IMR-90 (cell line): ENCODE data around the gene SLC51A. TPM values are rescaled to one million over a fixed set of nuclear protein-coding genes. Genes with fewer than 3 reads are reported as not detected.
"Not testable (repeated sequence)": the region's sequence is repeated elsewhere in the genome, so short reads cannot be mapped to it uniquely, and the experiment has no call there.

Experiments
- ATAC-seq: fragments of 200-7000 bp; cut with Tn5 transposase; 2 replicates; pipeline ENCODE4 v1.9.1; 2020; ENCODE audit warnings: low read depth, mild to moderate bottlenecking, moderate library complexity
- BruUV-seq: library from RNA; stranded (reverse); fragments of 400-500 nt; replicated peaks from 2 replicates; lab custom pipeline; 2021; lab: Mats Ljungman, UMichigan
- CTCF ChIA-PET: fragments of 300-600 bp; formaldehyde crosslinking; extraction: SDS; loops from one replicate; lab custom pipeline; 2021; ENCODE audit warnings: antibody characterized with exemption; lab: Yijun Ruan, JAX
- POLR2A ChIA-PET: fragments of 300-600 bp; sonication (Branson Sonifier 250); formaldehyde crosslinking; loops from one replicate; lab custom pipeline; 2022; ENCODE audit warnings: antibody characterized with exemption; ENCODE audit not compliant: unreplicated experiment; lab: Charles Lee
- DNase-seq: peaks from one replicate; pipeline ENCODE4 v3.0.0; 2013
- H2AFZ ChIP-seq: replicated peaks from 2 replicates; pipeline ENCODE3; 2013; ENCODE audit warnings: low read length, mild to moderate bottlenecking; ENCODE audit not compliant: poor library complexity
- H2AK5ac ChIP-seq: 2 replicates; pipeline ENCODE4 v1.6.1; 2013; ENCODE audit warnings: low read depth, low read length, inconsistent platforms
- H2AK9ac ChIP-seq: replicated peaks from 2 replicates; pipeline ENCODE3; 2013; ENCODE audit warnings: mild to moderate bottlenecking, low read depth, low read length, moderate library complexity; ENCODE audit not compliant: poor library complexity
- H2BK120ac ChIP-seq: 2 replicates; pipeline ENCODE4 v1.6.1; 2013; ENCODE audit warnings: low read depth, low read length, inconsistent platforms
- H2BK15ac ChIP-seq: 3 replicates; pipeline ENCODE4 v1.6.1; 2013; ENCODE audit warnings: low read depth, low read length, inconsistent platforms
- H2BK20ac ChIP-seq: 2 replicates; pipeline ENCODE4 v1.6.1; 2013; ENCODE audit warnings: low read depth, mild to moderate bottlenecking, inconsistent platforms, low read length, moderate library complexity
- H2BK5ac ChIP-seq: 2 replicates; pipeline ENCODE4 v1.6.1; 2013; ENCODE audit warnings: mild to moderate bottlenecking, low read depth, low read length, inconsistent platforms; ENCODE audit not compliant: poor library complexity, severe bottlenecking
- H3K14ac ChIP-seq: replicated peaks from 2 replicates; pipeline ENCODE4 v1.6.1; 2013; ENCODE audit warnings: low read depth, low read length, inconsistent platforms
- H3K18ac ChIP-seq: 2 replicates; pipeline ENCODE4 v1.6.1; 2013; ENCODE audit warnings: low read depth, low read length, control low read depth
- H3K23ac ChIP-seq: 2 replicates; pipeline ENCODE4 v1.6.1; 2013; ENCODE audit warnings: low read depth, low read length, inconsistent platforms
- H3K27ac ChIP-seq: 2 replicates; pipeline ENCODE4 v1.5.1; 2013; ENCODE audit warnings: mild to moderate bottlenecking, control low read depth, low read length; ENCODE audit not compliant: insufficient read depth
- H3K27me3 ChIP-seq: 2 replicates; pipeline ENCODE4 v1.6.1; 2013; ENCODE audit warnings: low read length; ENCODE audit not compliant: control insufficient read depth, insufficient read depth
- H3K36me3 ChIP-seq: 2 replicates; pipeline ENCODE4 v1.6.1; 2013; ENCODE audit warnings: low read length, mixed read lengths; ENCODE audit not compliant: control insufficient read depth, insufficient read depth
- H3K4ac ChIP-seq: 2 replicates; pipeline ENCODE4 v1.6.1; 2013; ENCODE audit warnings: low read depth, low read length, inconsistent platforms
- H3K4me1 ChIP-seq: 2 replicates; pipeline ENCODE4 v1.6.1; 2013; ENCODE audit warnings: low read length, mixed read lengths; ENCODE audit not compliant: control insufficient read depth, insufficient read depth
- H3K4me2 ChIP-seq: 2 replicates; pipeline ENCODE4 v1.6.1; 2013; ENCODE audit warnings: low read depth, mild to moderate bottlenecking, control low read depth, low read length, moderate library complexity
- H3K4me3 ChIP-seq: 2 replicates; pipeline ENCODE4 v1.5.1; 2013; ENCODE audit warnings: low read depth, mild to moderate bottlenecking, control low read depth, low read length, moderate library complexity; ENCODE audit not compliant: insufficient read depth
- H3K56ac ChIP-seq: 2 replicates; pipeline ENCODE4 v1.6.1; 2013; ENCODE audit warnings: low read length, inconsistent platforms; ENCODE audit not compliant: insufficient read depth; ENCODE audit errors: extremely low read depth
- H3K79me1 ChIP-seq, 2 experiments: 2 replicates each; pipeline ENCODE4 v1.6.1; 2013; ENCODE audit warnings: low read length in 2 of 2, inconsistent platforms in 1 of 2, low read depth in 1 of 2
- H3K9ac ChIP-seq: 2 replicates; pipeline ENCODE4 v1.6.1; 2013; ENCODE audit warnings: low read depth, low read length, control low read depth
- H3K9me1 ChIP-seq: 2 replicates; pipeline ENCODE4 v1.6.1; 2013; ENCODE audit warnings: low read length, inconsistent platforms; ENCODE audit not compliant: insufficient read depth
- H3K9me3 ChIP-seq: 2 replicates; pipeline ENCODE4 v1.6.1; 2013; ENCODE audit warnings: low read length; ENCODE audit not compliant: control insufficient read depth, insufficient read depth
- H4K20me1 ChIP-seq: 2 replicates; pipeline ENCODE4 v1.6.1; 2013; ENCODE audit warnings: low read length, inconsistent platforms; ENCODE audit not compliant: insufficient read depth
- H4K5ac ChIP-seq: 2 replicates; pipeline ENCODE4 v1.6.1; 2013; ENCODE audit warnings: mild to moderate bottlenecking, low read depth, low read length, control low read depth
- H4K8ac ChIP-seq, 2 experiments: 2 replicates each; pipeline ENCODE4 v1.6.1; 2013; ENCODE audit warnings: low read depth in 2 of 2, low read length in 2 of 2, control low read depth in 1 of 2, inconsistent platforms in 1 of 2
- H4K91ac ChIP-seq: 2 replicates; pipeline ENCODE4 v1.6.1; 2013; ENCODE audit warnings: low read depth, low read length, inconsistent platforms; ENCODE audit not compliant: insufficient read depth
- CEBPB ChIP-seq: IDR thresholded peaks from 2 replicates; pipeline ENCODE4 v1.6.1; 2012; ENCODE audit warnings: low read depth, low read length, improper control_type of control experiment
- FOS ChIP-seq: fragments of 150-350 bp; IDR thresholded peaks from 2 replicates; pipeline ENCODE4 v1.6.1; 2016; ENCODE audit warnings: low read depth, low read length
- POLR2A ChIP-seq: IDR thresholded peaks from 2 replicates; pipeline ENCODE4 v1.6.1; 2012; ENCODE audit warnings: mild to moderate bottlenecking, low read depth, low read length
- RAD21 ChIP-seq: IDR thresholded peaks from 2 replicates; pipeline ENCODE4 v1.6.1; 2012; ENCODE audit warnings: low read length, improper control_type of control experiment
- WGBS, 2 experiments: methylation state at CpG; one replicate each; pipeline versions ENCODE4 v1.1.5 to v1.1.7; 2013; ENCODE audit warnings: missing lambda C conversion rate in 2 of 2; ENCODE audit not compliant: insufficient read length in 1 of 2; ENCODE audit errors: extremely low coverage in 2 of 2; 5-methylcytosine and 5-hydroxymethylcytosine counted together
- dilution Hi-C: fragments of 300-500 bp; cut with HindIII; formaldehyde crosslinking; loops from one replicate; pipeline ENCODE4 v1.14.3; 2018; ENCODE audit warnings: low sequenced_read_pairs; ENCODE audit not compliant: unreplicated experiment
- in situ Hi-C: fragments of 300-500 bp; cut with MboI; formaldehyde crosslinking; loops from 3 replicates; pipeline ENCODE4 v1.14.3; 2019; ENCODE audit warnings: low sequenced_read_pairs, inconsistent platforms, mixed read lengths
- intact Hi-C: fragments of 100-400 bp; cut with micrococcal nuclease; formaldehyde crosslinking; loops from 2 replicates; pipeline ENCODE4 v1.10.0; 2022
- polyA plus RNA-seq, 3 experiments: library from polyadenylated mRNA; depleted of rRNA; stranded (reverse); fragments of >200 nt; gene quantifications; 2 replicates each; pipeline ENCODE4 v1.2.3, GENCODE V29; 2012; ENCODE audit warnings: low replicate concordance in 1 of 3
- total RNA-seq: library from RNA; depleted of rRNA; stranded (reverse); fragments of >200 nt; gene quantifications from 2 replicates; pipeline ENCODE4 v1.2.3, GENCODE V29; 2012

The SLC51A gene
- total and polyA plus RNA-seq, 2 of the 4 experiments (the other 2 are of a cell fraction), result not detected

GRCh38 chr3:196207833-196208607, 8.3 kb upstream of the SLC51A start (continued):
- TF ChIP-seq FOS, result no peak
- no peak for TF ChIP-seq POLR2A

DNA sequence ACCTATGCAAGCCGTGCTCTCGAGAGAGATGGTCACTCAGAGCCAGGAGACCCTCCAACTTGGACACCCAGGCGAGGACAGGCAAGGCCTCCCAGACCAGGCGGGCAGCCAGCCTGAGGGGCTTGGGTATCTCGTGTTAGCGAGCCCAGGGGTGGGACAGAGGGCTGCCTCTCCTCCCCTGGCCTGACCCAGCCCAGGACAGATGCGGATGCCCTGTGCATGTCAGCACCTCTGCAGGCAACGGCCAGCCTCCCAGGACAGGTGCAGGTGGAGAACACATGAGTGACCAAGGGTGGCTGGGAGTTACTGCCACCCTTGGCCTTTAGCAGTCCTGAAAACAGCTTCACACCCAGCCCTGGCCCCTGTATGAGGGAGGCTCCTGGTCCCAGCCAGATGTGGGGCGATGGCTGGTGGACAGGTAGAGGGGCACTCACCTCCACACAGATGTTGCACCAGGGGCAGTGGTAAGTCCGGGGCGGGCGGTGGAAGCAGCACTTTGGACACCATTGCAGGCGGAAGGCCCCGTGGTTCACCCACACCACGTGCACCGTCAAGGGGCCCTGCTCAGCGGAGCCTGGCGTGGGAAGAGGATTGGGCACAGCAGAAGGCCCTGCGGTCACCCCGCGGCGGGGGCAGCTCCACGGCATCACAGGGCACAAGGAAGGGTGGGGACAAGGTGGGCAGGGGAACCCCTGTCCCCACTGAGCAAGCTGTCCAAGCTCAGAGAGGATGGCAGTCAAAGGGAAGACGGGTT, 7.2 kb upstream of the SLC51A start:
- DNase-seq, result no peak
- Histone ChIP-seq H4K20me1 (no peaks in the 10 kb centered on the region), H3K4me3 (no peak overlapping the region), H2BK120ac (no peak overlapping the region), H3K4ac (no peak overlapping the region), H3K9me3 (0 out of 2 replicates have a peak, but pooled peaks cover 1% of the 10 kb centered on the region), H2BK20ac (no peak overlapping the region), H3K9ac (no peak overlapping the region), H2AK5ac (no peak overlapping the region), H2AK9ac (no peak overlapping the region), H4K91ac (no peak overlapping the region), H4K8ac (no peak overlapping the region), H3K9me1 (no peaks in the 10 kb centered on the region; the same call in 1 of the 2 replicates), H3K27ac (no peak overlapping the region), H2BK15ac (no peak overlapping the region), H3K56ac (no peak overlapping the region), H2BK5ac (no peak overlapping the region), H3K23ac (no peak overlapping the region), H3K4me1 (peaks cover 3% of the 10 kb centered on the region; the same call in 1 of the 2 replicates), H3K36me3 (no peaks in the 10 kb centered on the region), H3K27me3 (peaks cover 17% of the 10 kb centered on the region), H3K79me1 (no peaks in the 10 kb centered on the region), H3K18ac (no peak overlapping the region), H3K14ac (no peak overlapping the region), H2AFZ (no peak overlapping the region), H4K5ac (no peak overlapping the region), H3K4me2 (no peak overlapping the region)
- WGBS, 2 experiments, result 33% methylated on average over 1 of the region's 24 CpGs; no CpG with 5 or more reads in 1 of the 2 experiments
- no peak for TF ChIP-seq CEBPB
- TF ChIP-seq RAD21, result no peak
- ChIA-PET CTCF (no interaction called here), POLR2A (no interaction called here)
- no peak for ATAC-seq
- intact Hi-C loops, result loop anchor here (5.0 kb wide), 1 partner anchor 352 kb away; no protein-coding TSS in a partner anchor
- in situ Hi-C loops, result no loop called here
- dilution Hi-C loops, result no loop called here
- no TSS peak for BruUV-seq

GRCh38 chr3:196209944-196210672, 6.2 kb upstream of the SLC51A start:
- H3K4me3 ChIP-seq, H2BK5ac ChIP-seq, in situ Hi-C loops, H3K79me1 ChIP-seq, H3K18ac ChIP-seq, BruUV-seq, H3K36me3 ChIP-seq, H2AFZ ChIP-seq, CTCF ChIA-PET, H3K23ac ChIP-seq, H4K8ac ChIP-seq, DNase-seq, H3K9ac ChIP-seq, H3K56ac ChIP-seq, ATAC-seq, H2AK5ac ChIP-seq, H3K14ac ChIP-seq, H4K91ac ChIP-seq, POLR2A ChIA-PET, H3K9me3 ChIP-seq, H3K9me1 ChIP-seq, H4K5ac ChIP-seq, H2AK9ac ChIP-seq, H3K4me2 ChIP-seq, H4K20me1 ChIP-seq, H2BK20ac ChIP-seq, H3K27ac ChIP-seq, H2BK15ac ChIP-seq, H3K4ac ChIP-seq, dilution Hi-C loops, H3K4me1 ChIP-seq, H2BK120ac ChIP-seq: not testable (repeated sequence)
- intact Hi-C loops, result loop anchor here (5.0 kb wide), 1 partner anchor 353 kb away; no protein-coding TSS in a partner anchor
- H3K27me3 ChIP-seq, result peaks cover 17% of the 10 kb centered on the region
- WGBS, 2 experiments, result 90% methylated on average over 4 of the region's 11 CpGs; no CpG with 5 or more reads in 1 of the 2 experiments
